Midbrain (tissue), 1 donor: ENCODE measurements around the gene DYTN.

Experiments used
- DNase-seq: peaks from one replicate; lab custom pipeline; 2025; lab: John Stamatoyannopoulos, UW

Gene DYTN

GRCh38 chr2:206615417-206616089 is 102.6 kb downstream of the DYTN start:
- DNase-seq: no peak

GRCh38 chr2:206614811-206615210 is 103.4 kb downstream of the DYTN start:
- DNase-seq: no peak

- DNase-seq: no peak
Observed at GRCh38 chr2:206611736-206612135, 106.5 kb downstream of the DYTN start.

- DNase-seq: no peak
Observed at GRCh38 chr2:206611191-206611590, 107.0 kb downstream of the DYTN start.

- DNase-seq: no peak
Observed at GRCh38 chr2:206610451-206610850, 107.7 kb downstream of the DYTN start.

GRCh38 chr2:206603243-206603642 is 115.0 kb downstream of the DYTN start:
- DNase-seq: no peak
